MCF 10A (cell line): ENCODE results near the gene CACNA1C. TPM values are rescaled to one million over a fixed set of nuclear protein-coding genes. Genes with fewer than 3 reads are reported as not detected.

Experiments used
- BruUV-seq: library from RNA; stranded (reverse); fragments of 400-500 nt; replicated peaks from 2 replicates; lab custom pipeline; 2021; lab: Mats Ljungman, UMichigan
- CTCF ChIA-PET: fragments of 300-600 bp; sonication (Branson Sonifier 250); formaldehyde crosslinking; extraction: SDS; loops from one replicate; lab custom pipeline; 2021; ENCODE audit warnings: antibody characterized with exemption, inconsistent platforms; lab: Yijun Ruan, JAX
- POLR2A ChIA-PET: fragments of 300-600, 350-650 bp; sonication (Branson Sonifier 250); formaldehyde crosslinking; extraction: SDS; loops from one replicate; lab custom pipeline; 2020; ENCODE audit warnings: antibody characterized with exemption, inconsistent platforms; lab: Yijun Ruan, JAX
- DNase-seq: peaks from one replicate; pipeline ENCODE4 v3.0.0-alpha.2; 2018; ENCODE audit not compliant: unreplicated experiment
- H3K27ac Mint-ChIP-seq: one replicate; pipeline ENCODE4 v1.8.0; 2022; ENCODE audit warnings: mild to moderate bottlenecking, low read depth, mixed read lengths; ENCODE audit not compliant: unreplicated experiment
- H3K27me3 Mint-ChIP-seq: one replicate; pipeline ENCODE4 v1.8.0; 2022; ENCODE audit warnings: mixed read lengths; ENCODE audit not compliant: insufficient read depth, unreplicated experiment
- H3K36me3 Mint-ChIP-seq: one replicate; pipeline ENCODE4 v1.8.0; 2022; ENCODE audit warnings: mild to moderate bottlenecking, moderate library complexity, mixed read lengths; ENCODE audit not compliant: insufficient read depth, unreplicated experiment
- H3K4me1 Mint-ChIP-seq: one replicate; pipeline ENCODE4 v1.8.0; 2022; ENCODE audit warnings: mixed read lengths; ENCODE audit not compliant: insufficient read depth, unreplicated experiment
- H3K4me3 Mint-ChIP-seq: one replicate; pipeline ENCODE4 v1.8.0; 2022; ENCODE audit warnings: mild to moderate bottlenecking, moderate library complexity, mixed read lengths; ENCODE audit not compliant: unreplicated experiment
- H3K9me3 Mint-ChIP-seq: one replicate; pipeline ENCODE4 v1.8.0; 2022; ENCODE audit warnings: mixed read lengths; ENCODE audit not compliant: unreplicated experiment
- intact Hi-C: fragments of 100-400 bp; cut with micrococcal nuclease; formaldehyde crosslinking; loops from 2 replicates; pipeline ENCODE4 v1.14.1; 2022
- total RNA-seq: library from RNA; stranded (reverse); gene quantifications from 2 replicates; pipeline ENCODE4 v1.2.3, GENCODE V29; 2022
- TF ChIP-seq, protein P1 (sequence below): fragments of 200-600 bp; IDR thresholded peaks from one replicate; pipeline ENCODE4 v1.8.0; 2022; ENCODE audit warnings: antibody characterized with exemption, mild to moderate bottlenecking; ENCODE audit not compliant: unreplicated experiment

Gene CACNA1C
- total RNA-seq, 1 experiment from 2014 or later = not detected

DNA sequence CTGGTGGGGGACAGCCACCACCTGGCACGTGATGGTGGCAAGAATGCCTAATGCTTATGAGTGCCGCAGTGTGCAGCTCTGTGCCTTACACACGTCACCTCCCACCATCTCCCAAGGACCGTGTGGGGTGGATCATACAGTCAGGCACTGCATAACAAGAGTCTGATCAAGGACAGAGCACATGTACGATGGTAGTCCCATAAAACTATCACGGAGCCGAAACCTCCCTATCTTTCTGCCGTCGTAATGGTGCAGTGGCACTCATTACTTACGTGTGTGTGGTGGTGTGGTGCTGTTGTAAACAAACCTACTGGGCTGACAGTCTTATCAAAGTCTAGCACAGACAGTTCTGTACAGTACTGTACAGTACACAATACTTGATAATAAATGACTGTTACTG is 89.3 kb downstream of the CACNA1C start:
- H3K9me3 Mint-ChIP-seq = no peaks in the 10 kb centered on the region
- no peaks in the 10 kb centered on the region for H3K36me3 Mint-ChIP-seq
- POLR2A ChIA-PET = interaction anchor here (1.2 kb wide), 1 partner anchor 102 kb away, joined by 3 read pairs; no protein-coding TSS in a partner anchor
- H3K27me3 Mint-ChIP-seq = no peaks in the 10 kb centered on the region
- H3K4me3 Mint-ChIP-seq = no peak overlapping the region
- TF ChIP-seq, protein P1, sequence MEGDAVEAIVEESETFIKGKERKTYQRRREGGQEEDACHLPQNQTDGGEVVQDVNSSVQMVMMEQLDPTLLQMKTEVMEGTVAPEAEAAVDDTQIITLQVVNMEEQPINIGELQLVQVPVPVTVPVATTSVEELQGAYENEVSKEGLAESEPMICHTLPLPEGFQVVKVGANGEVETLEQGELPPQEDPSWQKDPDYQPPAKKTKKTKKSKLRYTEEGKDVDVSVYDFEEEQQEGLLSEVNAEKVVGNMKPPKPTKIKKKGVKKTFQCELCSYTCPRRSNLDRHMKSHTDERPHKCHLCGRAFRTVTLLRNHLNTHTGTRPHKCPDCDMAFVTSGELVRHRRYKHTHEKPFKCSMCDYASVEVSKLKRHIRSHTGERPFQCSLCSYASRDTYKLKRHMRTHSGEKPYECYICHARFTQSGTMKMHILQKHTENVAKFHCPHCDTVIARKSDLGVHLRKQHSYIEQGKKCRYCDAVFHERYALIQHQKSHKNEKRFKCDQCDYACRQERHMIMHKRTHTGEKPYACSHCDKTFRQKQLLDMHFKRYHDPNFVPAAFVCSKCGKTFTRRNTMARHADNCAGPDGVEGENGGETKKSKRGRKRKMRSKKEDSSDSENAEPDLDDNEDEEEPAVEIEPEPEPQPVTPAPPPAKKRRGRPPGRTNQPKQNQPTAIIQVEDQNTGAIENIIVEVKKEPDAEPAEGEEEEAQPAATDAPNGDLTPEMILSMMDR = no peak
- no TSS peak for BruUV-seq
- no peak for DNase-seq
- H3K4me1 Mint-ChIP-seq = no peaks in the 10 kb centered on the region
- H3K27ac Mint-ChIP-seq = no peak overlapping the region
- CTCF ChIA-PET = no interaction called here
- intact Hi-C loops = no loop called here

DNA sequence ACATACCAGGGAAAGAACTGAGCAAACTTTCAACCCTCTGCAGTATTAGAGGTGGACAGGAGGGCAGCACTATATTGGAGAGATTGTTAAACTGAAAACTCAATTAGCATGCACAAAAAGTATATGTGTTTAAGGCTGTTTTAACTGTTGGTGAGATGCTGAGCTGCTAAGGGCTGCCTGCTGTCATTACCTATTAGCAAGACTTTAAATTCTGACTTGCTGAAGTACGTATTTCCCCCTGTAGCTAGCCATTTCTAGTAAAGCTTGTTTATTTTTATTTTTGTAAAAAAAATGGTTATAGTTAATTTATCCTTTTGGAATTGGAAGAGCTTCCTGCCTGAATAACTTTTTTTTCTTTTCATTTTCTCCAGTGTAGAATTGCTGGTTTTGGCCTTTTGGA is 92.2 kb downstream of the CACNA1C start:
- no peak for DNase-seq
- H3K27ac Mint-ChIP-seq = no peak overlapping the region
- POLR2A ChIA-PET = interaction anchor here (0.6 kb wide), 1 partner anchor 141 kb away, joined by 3 read pairs; no protein-coding TSS in a partner anchor

DNA sequence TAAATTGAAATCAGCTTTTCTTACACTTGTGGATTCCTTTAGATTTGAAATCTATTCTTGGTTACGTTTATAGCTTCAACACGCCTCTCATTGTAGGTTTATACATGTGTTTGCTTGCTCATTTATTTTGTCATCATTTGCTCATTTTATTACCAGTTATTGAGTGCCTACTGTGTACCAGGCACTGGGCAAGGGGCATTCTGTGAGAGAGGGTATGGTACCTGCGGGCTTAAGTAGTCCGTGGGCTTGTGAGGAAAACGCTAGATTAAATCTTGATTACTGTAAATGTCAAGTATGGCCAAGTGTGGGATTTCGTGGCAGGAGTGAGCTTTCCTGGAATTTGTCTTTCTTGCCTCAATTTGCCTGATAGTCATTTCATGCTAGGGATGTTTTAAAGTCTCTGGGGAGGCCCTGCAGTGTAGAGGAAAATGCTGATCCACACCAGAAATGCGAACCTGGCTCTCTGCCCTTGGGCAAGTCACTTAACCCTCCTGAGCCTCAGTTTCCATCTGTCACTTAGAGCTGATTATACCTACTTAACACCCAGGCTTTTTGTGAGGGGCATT is 92.7 kb downstream of the CACNA1C start:
- H3K4me1 Mint-ChIP-seq = no peaks in the 10 kb centered on the region
- no peaks in the 10 kb centered on the region for H3K27me3 Mint-ChIP-seq
- no peaks in the 10 kb centered on the region for H3K36me3 Mint-ChIP-seq
- DNase-seq = no peak
- H3K27ac Mint-ChIP-seq = no peak overlapping the region
- intact Hi-C loops = no loop called here
- H3K9me3 Mint-ChIP-seq = no peaks in the 10 kb centered on the region
- POLR2A ChIA-PET = interaction anchor here (0.6 kb wide), 1 partner anchor 140 kb away, joined by 3 read pairs; no protein-coding TSS in a partner anchor
- BruUV-seq = no TSS peak
- CTCF ChIA-PET = interaction anchor here (0.6 kb wide), 1 partner anchor 382 kb away, joined by 3 read pairs; no protein-coding TSS in a partner anchor
- H3K4me3 Mint-ChIP-seq = no peak overlapping the region
- TF ChIP-seq, protein P1 = no peak

More for the DNA sequence above, 92.2 kb downstream of the CACNA1C start:
- Mint-ChIP-seq H3K4me3 (no peak overlapping the region), H3K9me3 (no peaks in the 10 kb centered on the region), H3K4me1 (no peaks in the 10 kb centered on the region), H3K27me3 (no peaks in the 10 kb centered on the region), H3K36me3 (no peaks in the 10 kb centered on the region)
- CTCF ChIA-PET = interaction anchor here (0.6 kb wide), 1 partner anchor 383 kb away, joined by 3 read pairs; no protein-coding TSS in a partner anchor
- BruUV-seq = no TSS peak
- intact Hi-C loops = no loop called here
- TF ChIP-seq, protein P1 = no peak

DNA sequence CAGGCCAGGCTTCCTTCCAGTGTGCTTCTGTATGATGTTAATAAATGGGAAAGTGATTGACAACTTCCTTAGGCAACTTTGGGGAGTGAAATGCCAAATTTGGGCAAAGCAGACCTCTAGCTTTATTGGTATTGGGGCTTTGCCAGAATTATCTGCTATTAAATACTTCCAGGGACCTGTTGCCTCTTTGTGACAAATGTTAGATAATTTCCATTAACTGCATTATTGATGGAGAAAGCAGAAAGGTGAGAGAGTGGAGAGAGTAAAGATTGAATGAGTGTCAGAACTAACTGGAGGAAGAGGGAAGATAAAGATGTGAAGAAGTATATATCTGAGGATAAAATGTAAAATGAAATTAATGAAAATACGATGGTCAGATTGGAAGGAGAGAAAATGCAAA is 94.5 kb downstream of the CACNA1C start:
- CTCF ChIA-PET = no interaction called here
- Mint-ChIP-seq H3K36me3 (no peaks in the 10 kb centered on the region), H3K4me1 (no peaks in the 10 kb centered on the region), H3K27ac (no peak overlapping the region), H3K27me3 (no peaks in the 10 kb centered on the region), H3K9me3 (no peaks in the 10 kb centered on the region), H3K4me3 (no peak overlapping the region)
- POLR2A ChIA-PET = no interaction called here
- no peak for DNase-seq
- no TSS peak for BruUV-seq
- TF ChIP-seq, protein P1 = no peak
- intact Hi-C loops = no loop called here
